Testis (tissue), 2 donors: ENCODE results near the gene PCSK5.

Source experiments
- POLR2A ChIP-seq: fragments of 450-650 bp; IDR thresholded peaks from one replicate; pipeline ENCODE4 v1.6.1; 2017; ENCODE audit warnings: antibody characterized with exemption, mild to moderate bottlenecking, moderate library complexity
- TF ChIP-seq, protein P1 (sequence below), 3 experiments: fragments of 450-650 bp in 2 of 3; fragments of 200-600 bp in 1 of 3; sonication (generic) in 1 of 3; IDR thresholded peaks; one replicate each; pipeline ENCODE4 v1.5.1; 2016 to 2019; ENCODE audit warnings: antibody characterized with exemption in 3 of 3, mild to moderate bottlenecking in 2 of 3, moderate library complexity in 1 of 3

DNA sequence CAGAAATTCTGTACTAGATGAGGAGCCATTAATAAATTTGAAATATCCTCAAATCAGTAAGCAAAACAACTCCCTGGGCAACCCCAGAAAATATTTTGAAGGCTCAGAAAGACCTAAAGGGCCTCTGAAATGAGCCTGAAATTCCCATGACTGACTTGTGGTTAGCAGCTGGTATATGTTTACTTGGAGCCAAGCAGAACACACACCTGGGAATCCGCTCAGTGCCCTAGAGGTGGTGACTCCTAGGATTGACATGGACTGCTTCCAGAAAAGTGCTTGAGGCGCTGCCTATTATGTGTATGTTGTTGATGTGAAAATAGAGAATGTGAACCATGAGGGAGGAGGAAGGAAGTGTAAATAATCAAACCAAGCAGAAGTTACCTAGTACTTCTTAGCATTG, 489.0 kb downstream of the PCSK5 start:
- no peak for TF ChIP-seq POLR2A
- TF ChIP-seq, protein P1, sequence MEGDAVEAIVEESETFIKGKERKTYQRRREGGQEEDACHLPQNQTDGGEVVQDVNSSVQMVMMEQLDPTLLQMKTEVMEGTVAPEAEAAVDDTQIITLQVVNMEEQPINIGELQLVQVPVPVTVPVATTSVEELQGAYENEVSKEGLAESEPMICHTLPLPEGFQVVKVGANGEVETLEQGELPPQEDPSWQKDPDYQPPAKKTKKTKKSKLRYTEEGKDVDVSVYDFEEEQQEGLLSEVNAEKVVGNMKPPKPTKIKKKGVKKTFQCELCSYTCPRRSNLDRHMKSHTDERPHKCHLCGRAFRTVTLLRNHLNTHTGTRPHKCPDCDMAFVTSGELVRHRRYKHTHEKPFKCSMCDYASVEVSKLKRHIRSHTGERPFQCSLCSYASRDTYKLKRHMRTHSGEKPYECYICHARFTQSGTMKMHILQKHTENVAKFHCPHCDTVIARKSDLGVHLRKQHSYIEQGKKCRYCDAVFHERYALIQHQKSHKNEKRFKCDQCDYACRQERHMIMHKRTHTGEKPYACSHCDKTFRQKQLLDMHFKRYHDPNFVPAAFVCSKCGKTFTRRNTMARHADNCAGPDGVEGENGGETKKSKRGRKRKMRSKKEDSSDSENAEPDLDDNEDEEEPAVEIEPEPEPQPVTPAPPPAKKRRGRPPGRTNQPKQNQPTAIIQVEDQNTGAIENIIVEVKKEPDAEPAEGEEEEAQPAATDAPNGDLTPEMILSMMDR (IDR thresholded peaks at IDR 0.05): no peak
